GM13977 (cell line): ENCODE measurements around the gene LRCH4.

Source experiments
- DNase-seq: peaks from one replicate; pipeline ENCODE4 v3.0.0; 2012; ENCODE audit warnings: low spot score
- CTCF ChIP-seq: IDR thresholded peaks from 2 replicates; pipeline ENCODE4 v1.5.1; 2012; ENCODE audit warnings: mild to moderate bottlenecking, control low read depth; ENCODE audit not compliant: insufficient read depth; ENCODE audit errors: extremely low read depth, missing control alignments
- in situ Hi-C: fragments of 300-500 bp; cut with MboI; formaldehyde crosslinking; loops from one replicate; pipeline ENCODE4 v1.12.0; 2022; ENCODE audit warnings: low sequenced_read_pairs, low pct_unique_long_range_greater_than_20kb, mixed read lengths, inconsistent platforms; ENCODE audit not compliant: unreplicated experiment

The LRCH4 gene

GRCh38 chr7:100586266-100587025 is 517 bp upstream of the LRCH4 start, which contains the start of gene FBXO24:
Gene FBXO24, plus strand, starts transcription at chr7:100586328. Its CDS starts 298 bp downstream, at chr7:100586626.
- in situ Hi-C loops, result no loop called here
- DNase-seq, result peak; percentile 100
- no peak for TF ChIP-seq CTCF

GRCh38 chr7:100584683-100585510 is 1.0 kb downstream of the LRCH4 start:
- TF ChIP-seq CTCF, result no peak
- in situ Hi-C loops, result no loop called here
- no peak for DNase-seq

DNA sequence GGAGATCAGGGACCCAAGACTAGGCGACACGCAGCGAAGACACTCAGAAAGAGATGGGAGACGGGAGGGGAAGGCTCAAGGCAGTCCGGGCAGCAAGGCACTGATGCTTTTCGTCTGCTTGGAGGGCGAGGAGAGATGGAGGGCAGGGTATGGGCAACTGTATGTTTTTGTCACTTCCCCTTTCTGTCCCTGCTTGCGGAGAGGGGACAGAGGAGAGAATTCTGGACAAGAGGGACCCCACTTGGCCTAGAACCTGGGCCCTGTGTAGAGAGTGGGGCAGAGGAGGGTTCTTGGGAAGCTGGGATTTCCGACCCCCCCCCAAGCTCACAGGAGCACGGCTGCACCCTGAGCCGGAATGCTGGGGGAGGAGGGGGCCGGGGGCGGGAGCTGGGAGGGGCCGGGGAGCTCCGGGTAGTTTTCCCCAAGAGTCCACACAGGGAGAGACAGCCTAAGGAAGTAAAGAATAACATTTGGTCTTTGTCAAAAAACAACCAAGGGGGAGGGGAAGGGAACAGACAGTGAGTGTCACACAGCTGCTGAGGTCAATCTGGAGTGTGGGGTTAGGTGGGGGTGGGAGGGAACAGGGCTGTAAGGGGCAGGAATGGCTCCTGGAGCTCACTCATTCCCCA is 1.8 kb downstream of the LRCH4 start:
- no peak for DNase-seq
- in situ Hi-C loops, result no loop called here
- TF ChIP-seq CTCF, result no peak

DNA sequence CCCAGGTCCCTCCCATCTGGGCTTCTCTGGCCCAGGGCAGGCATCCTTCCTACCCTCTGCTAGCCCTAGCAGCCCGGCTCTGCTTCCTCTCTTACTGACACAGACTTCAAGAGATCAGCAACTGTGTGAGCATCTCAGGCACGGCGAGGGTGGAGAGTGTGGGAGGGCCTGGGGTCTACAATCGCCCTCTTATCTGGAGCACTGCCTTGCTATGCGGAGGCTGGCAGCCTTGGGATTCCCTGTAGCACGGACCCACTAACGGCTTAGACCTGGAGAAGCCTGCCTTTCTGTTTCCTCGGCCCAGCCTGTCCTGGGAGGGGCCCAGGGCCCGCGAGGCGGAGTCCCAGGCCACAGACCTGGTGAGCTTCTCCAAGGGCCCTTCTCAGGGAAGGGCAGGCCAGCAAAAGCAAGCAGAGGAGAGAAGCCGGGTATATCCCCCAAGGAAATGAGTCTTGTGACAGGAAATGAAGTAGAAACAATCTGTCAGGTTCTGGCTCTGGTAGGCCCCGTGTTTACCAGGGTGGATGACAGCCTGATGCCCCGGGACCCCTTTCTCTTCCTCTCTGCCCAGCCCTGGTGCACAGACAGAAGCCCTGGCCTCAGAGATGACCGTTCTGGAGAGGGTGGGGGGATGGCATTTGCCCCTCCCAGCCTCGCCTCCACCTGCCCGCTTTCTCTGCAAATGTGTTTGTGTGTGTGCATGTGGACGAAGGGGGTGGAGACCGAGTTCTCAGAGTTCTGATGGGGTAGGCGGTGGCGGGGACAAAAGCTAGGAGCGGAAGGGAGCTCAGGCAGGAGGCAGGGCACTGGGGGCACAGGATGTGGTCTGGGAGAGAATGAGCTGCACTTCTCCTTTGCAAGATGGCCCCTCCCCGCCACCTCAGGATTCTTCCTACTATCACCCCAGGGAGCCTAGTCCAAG is 2.5 kb downstream of the LRCH4 start:
- TF ChIP-seq CTCF, result no peak
- in situ Hi-C loops, result no loop called here
- peak; percentile 62 for DNase-seq

GRCh38 chr7:100582650-100583049 is 3.3 kb downstream of the LRCH4 start:
- in situ Hi-C loops, result no loop called here

More at GRCh38 chr7:100582650-100583049, 3.3 kb downstream of the LRCH4 start:
- TF ChIP-seq CTCF, result no peak
- no peak for DNase-seq
